PC-9 (cell line): ENCODE results near the gene ABCA2. TPM values are rescaled to one million over a fixed set of nuclear protein-coding genes. Genes with fewer than 3 reads are reported as not detected.

Experiments used
- BruUV-seq: library from RNA; stranded (reverse); fragments of 400-500 nt; replicated peaks from 2 replicates; lab custom pipeline; 2021; lab: Mats Ljungman, UMichigan
- CTCF ChIA-PET: fragments of 300-600 bp; sonication (Branson Sonifier 250); formaldehyde crosslinking; loops from one replicate; lab custom pipeline; 2022; ENCODE audit warnings: antibody characterized with exemption; lab: Charles Lee
- POLR2A ChIA-PET: fragments of 300-600 bp; sonication (Branson Sonifier 250); formaldehyde crosslinking; loops from one replicate; lab custom pipeline; 2022; ENCODE audit warnings: antibody characterized with exemption; ENCODE audit not compliant: unreplicated experiment; lab: Charles Lee
- DNase-seq, 2 experiments: peaks; one replicate each; pipeline versions ENCODE4 v3.0.0 to v3.0.0-alpha.2; 2015 to 2022; ENCODE audit warnings: mixed read lengths in 1 of 2
- H2AFZ ChIP-seq: fragments of 200-600 bp; sonication (generic); 2 replicates; pipeline ENCODE4 v1.8.1; 2017; ENCODE audit warnings: antibody characterized with exemption
- H3F3A ChIP-seq: fragments of 200-600 bp; sonication (generic); 2 replicates; pipeline ENCODE4 v1.8.1; 2017; ENCODE audit warnings: antibody characterized with exemption, mild to moderate bottlenecking, low read depth; ENCODE audit not compliant: insufficient read depth
- H3K27ac ChIP-seq: fragments of 200-600 bp; sonication (generic); 2 replicates; pipeline ENCODE4 v1.6.1; 2016; ENCODE audit warnings: mixed run types
- H3K27me3 ChIP-seq: fragments of 200-600 bp; sonication (generic); 2 replicates; pipeline ENCODE4 v1.6.1; 2016; ENCODE audit warnings: low read depth, mixed run types; ENCODE audit not compliant: insufficient read depth
- H3K36me3 ChIP-seq: fragments of 200-600 bp; sonication (generic); 2 replicates; pipeline ENCODE4 v1.6.1; 2016; ENCODE audit warnings: low read depth, mixed run types
- H3K4me1 ChIP-seq: fragments of 200-600 bp; sonication (generic); replicated peaks from 2 replicates; pipeline ENCODE4 v1.6.1; 2016; ENCODE audit warnings: mixed run types; ENCODE audit not compliant: insufficient read depth
- H3K4me2 ChIP-seq: fragments of 200-600 bp; sonication (generic); 2 replicates; pipeline ENCODE4 v1.6.1; 2017; ENCODE audit warnings: mixed run types
- H3K4me3 ChIP-seq: fragments of 200-600 bp; sonication (generic); 2 replicates; pipeline ENCODE4 v1.6.1; 2016; ENCODE audit warnings: mixed run types
- H3K79me2 ChIP-seq: fragments of 200-600 bp; sonication (generic); 2 replicates; pipeline ENCODE4 v1.6.1; 2017; ENCODE audit warnings: low read depth, mixed run types
- H3K9me2 ChIP-seq: fragments of 200-600 bp; sonication (generic); 2 replicates; pipeline ENCODE4 v1.8.1; 2017; ENCODE audit warnings: mild to moderate bottlenecking; ENCODE audit not compliant: insufficient read depth
- H3K9me3 ChIP-seq: fragments of 200-600 bp; sonication (generic); 2 replicates; pipeline ENCODE4 v1.8.1; 2016; ENCODE audit warnings: low read depth; ENCODE audit not compliant: insufficient read depth
- H4K20me1 ChIP-seq: fragments of 200-600 bp; sonication (generic); 2 replicates; pipeline ENCODE4 v1.8.1; 2017; ENCODE audit not compliant: insufficient read depth
- EZH2 ChIP-seq: fragments of 200-600 bp; sonication (generic); IDR thresholded peaks from 2 replicates; pipeline ENCODE4 v1.8.0; 2017; ENCODE audit warnings: antibody characterized with exemption, low read depth
- intact Hi-C: fragments of 100-400 bp; cut with micrococcal nuclease; formaldehyde crosslinking; loops from one replicate; pipeline ENCODE4 v1.10.0; 2022; ENCODE audit not compliant: unreplicated experiment
- total RNA-seq: library from RNA; stranded (reverse); gene quantifications from 2 replicates; pipeline ENCODE4 v1.2.3, GENCODE V29; 2021
- TF ChIP-seq, protein P1 (sequence below): fragments of 200-600 bp; sonication (generic); conservative IDR thresholded peaks from 2 replicates; pipeline ENCODE4 v1.6.1; 2017; ENCODE audit warnings: mixed run types, antibody characterized with exemption, mild to moderate bottlenecking, moderate library complexity

Gene ABCA2
- total RNA-seq, 1 experiment from 2014 or later: 79.2 TPM

DNA sequence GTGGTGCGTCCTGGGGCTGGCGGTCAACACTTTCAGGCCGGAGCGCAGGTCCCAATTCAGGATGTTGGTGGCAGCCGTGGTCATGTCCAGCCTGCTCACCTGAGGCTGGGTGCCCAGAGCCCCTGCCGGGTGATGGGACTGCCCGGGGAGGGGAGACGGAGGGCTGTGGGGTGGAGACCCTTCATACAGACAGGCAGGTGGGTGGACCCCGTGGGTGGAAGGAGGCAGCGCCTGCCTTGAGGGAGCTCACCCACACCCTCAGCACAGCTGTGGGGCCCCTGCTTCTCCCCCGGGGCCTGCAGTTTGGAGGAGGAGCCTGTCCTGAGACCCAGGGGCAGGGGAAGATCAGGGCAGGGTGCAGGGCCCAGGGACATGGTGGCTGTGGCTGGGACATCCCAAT lies 57.7 kb downstream of the ABCA2 start:
- BruUV-seq: no TSS peak
- Histone ChIP-seq H3K9me2 (no peaks in the 10 kb centered on the region), H3K4me3 (no peak overlapping the region), H2AFZ (no peak overlapping the region), H3F3A (no peaks in the 10 kb centered on the region), H3K4me2 (no peak overlapping the region), H3K27ac (no peak overlapping the region), H3K4me1 (no peaks in the 10 kb centered on the region), H3K79me2 (no peaks in the 10 kb centered on the region), H3K9me3 (no peaks in the 10 kb centered on the region), H3K27me3 (no peaks in the 10 kb centered on the region), H4K20me1 (no peaks in the 10 kb centered on the region), H3K36me3 (no peaks in the 10 kb centered on the region)
- intact Hi-C loops: no loop called here
- ChIA-PET POLR2A (no interaction called here), CTCF (no interaction called here)
- DNase-seq: no peak
- no peak for TF ChIP-seq EZH2
- TF ChIP-seq, protein P1, sequence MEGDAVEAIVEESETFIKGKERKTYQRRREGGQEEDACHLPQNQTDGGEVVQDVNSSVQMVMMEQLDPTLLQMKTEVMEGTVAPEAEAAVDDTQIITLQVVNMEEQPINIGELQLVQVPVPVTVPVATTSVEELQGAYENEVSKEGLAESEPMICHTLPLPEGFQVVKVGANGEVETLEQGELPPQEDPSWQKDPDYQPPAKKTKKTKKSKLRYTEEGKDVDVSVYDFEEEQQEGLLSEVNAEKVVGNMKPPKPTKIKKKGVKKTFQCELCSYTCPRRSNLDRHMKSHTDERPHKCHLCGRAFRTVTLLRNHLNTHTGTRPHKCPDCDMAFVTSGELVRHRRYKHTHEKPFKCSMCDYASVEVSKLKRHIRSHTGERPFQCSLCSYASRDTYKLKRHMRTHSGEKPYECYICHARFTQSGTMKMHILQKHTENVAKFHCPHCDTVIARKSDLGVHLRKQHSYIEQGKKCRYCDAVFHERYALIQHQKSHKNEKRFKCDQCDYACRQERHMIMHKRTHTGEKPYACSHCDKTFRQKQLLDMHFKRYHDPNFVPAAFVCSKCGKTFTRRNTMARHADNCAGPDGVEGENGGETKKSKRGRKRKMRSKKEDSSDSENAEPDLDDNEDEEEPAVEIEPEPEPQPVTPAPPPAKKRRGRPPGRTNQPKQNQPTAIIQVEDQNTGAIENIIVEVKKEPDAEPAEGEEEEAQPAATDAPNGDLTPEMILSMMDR: no peak

DNA sequence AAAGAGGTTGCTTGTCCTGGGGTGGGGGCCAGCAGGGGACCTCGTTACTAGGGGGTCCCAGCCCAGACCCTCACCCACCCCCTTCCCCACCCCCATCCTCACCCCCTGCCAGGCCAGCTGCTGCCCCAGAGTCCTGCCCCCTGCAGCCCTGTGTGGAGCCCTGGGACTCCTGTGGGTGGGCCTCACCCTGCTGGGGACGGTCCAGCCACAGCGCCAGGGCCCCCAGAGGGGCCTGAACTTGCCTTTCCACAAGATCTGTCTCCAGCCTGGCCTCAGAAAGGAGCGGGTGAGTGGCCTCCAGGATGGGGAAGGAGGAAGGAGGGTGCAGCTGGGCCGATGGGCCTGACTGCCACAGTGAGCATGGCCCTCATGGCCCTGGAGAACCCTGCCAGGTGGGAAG lies 58.3 kb downstream of the ABCA2 start:
- POLR2A ChIA-PET: no interaction called here

DNA sequence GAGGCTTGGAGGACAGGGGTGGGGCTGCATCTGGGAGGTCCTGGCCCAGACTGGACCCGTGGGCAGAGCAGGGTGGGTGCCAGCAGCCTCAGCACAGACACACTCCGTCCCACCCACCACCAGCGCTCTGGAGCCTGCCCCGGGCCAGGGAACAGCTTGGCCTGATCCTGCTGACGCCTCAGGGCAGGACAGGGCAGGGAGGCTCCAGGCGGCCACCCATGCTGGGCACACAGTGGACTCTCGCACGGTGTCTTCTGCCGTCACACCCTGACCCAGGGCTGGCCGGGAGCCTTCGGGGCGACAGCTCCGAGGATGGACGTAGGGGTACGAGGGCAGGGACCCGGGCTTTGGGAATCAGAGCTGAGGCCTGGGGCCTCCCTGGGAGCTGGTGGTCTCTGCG lies 58.9 kb downstream of the ABCA2 start:
- Histone ChIP-seq H3K27ac (no peak overlapping the region), H3K27me3 (no peaks in the 10 kb centered on the region), H4K20me1 (no peaks in the 10 kb centered on the region), H3K4me2 (no peak overlapping the region), H2AFZ (no peak overlapping the region), H3K4me1 (peaks cover 8% of the 10 kb centered on the region), H3K79me2 (no peaks in the 10 kb centered on the region), H3K9me3 (no peaks in the 10 kb centered on the region), H3K9me2 (no peaks in the 10 kb centered on the region), H3K4me3 (no peak overlapping the region), H3K36me3 (no peaks in the 10 kb centered on the region), H3F3A (no peaks in the 10 kb centered on the region)
- no TSS peak for BruUV-seq
- TF ChIP-seq EZH2: no peak
- TF ChIP-seq, protein P1: no peak
- CTCF ChIA-PET: no interaction called here
- intact Hi-C loops: no loop called here
- no peak for DNase-seq
- POLR2A ChIA-PET: interaction anchor here (0.6 kb wide), 1 partner anchor 95 kb away, joined by 3 read pairs; no protein-coding TSS in a partner anchor

More for the DNA sequence above, 58.3 kb downstream of the ABCA2 start:
- Histone ChIP-seq H3K9me3 (no peaks in the 10 kb centered on the region), H3K4me2 (no peak overlapping the region), H4K20me1 (no peaks in the 10 kb centered on the region), H3K36me3 (no peaks in the 10 kb centered on the region), H3K4me1 (peaks cover 1% of the 10 kb centered on the region), H3K79me2 (no peaks in the 10 kb centered on the region), H3K27ac (no peak overlapping the region), H3K9me2 (no peaks in the 10 kb centered on the region), H2AFZ (no peak overlapping the region), H3K4me3 (no peak overlapping the region), H3K27me3 (no peaks in the 10 kb centered on the region), H3F3A (no peaks in the 10 kb centered on the region)
- intact Hi-C loops: no loop called here
- CTCF ChIA-PET: no interaction called here
- no TSS peak for BruUV-seq
- TF ChIP-seq, protein P1: no peak
- TF ChIP-seq EZH2: no peak
- no peak for DNase-seq
